Endodermal cell (in vitro differentiated cells): ENCODE data around the gene NTN3. TPM values are rescaled to one million over a fixed set of nuclear protein-coding genes. Genes with fewer than 3 reads are reported as not detected.

Experiments
- DNase-seq: peaks from one replicate; pipeline ENCODE4 v3.0.0-alpha.2; 2017
- H3K27ac ChIP-seq: 2 replicates; pipeline ENCODE4 v1.5.1; 2013; ENCODE audit warnings: mild to moderate bottlenecking, low read depth, low read length, moderate library complexity
- H3K27me3 ChIP-seq: 2 replicates; pipeline ENCODE4 v1.6.1; 2013; ENCODE audit warnings: mild to moderate bottlenecking, low read length, moderate library complexity; ENCODE audit not compliant: insufficient read depth, control insufficient read depth, poor library complexity, severe bottlenecking
- H3K36me3 ChIP-seq: 2 replicates; pipeline ENCODE4 v1.7.0; 2013; ENCODE audit warnings: mild to moderate bottlenecking, low read length, moderate library complexity; ENCODE audit not compliant: control insufficient read depth, insufficient read depth
- H3K4me1 ChIP-seq: one replicate; pipeline ENCODE4 v1.7.0; 2013; ENCODE audit warnings: low read length; ENCODE audit not compliant: control insufficient read depth, insufficient read depth
- H3K4me3 ChIP-seq: 2 replicates; pipeline ENCODE4 v1.5.1; 2013; ENCODE audit warnings: mild to moderate bottlenecking, low read length, moderate library complexity
- H3K9ac ChIP-seq: 2 replicates; pipeline ENCODE4 v1.6.1; 2013; ENCODE audit warnings: mild to moderate bottlenecking, low read length, moderate library complexity; ENCODE audit not compliant: poor library complexity, severe bottlenecking; ENCODE audit errors: extremely low read depth
- H3K9me3 ChIP-seq: 2 replicates; pipeline ENCODE4 v1.6.1; 2013; ENCODE audit warnings: mild to moderate bottlenecking, low read length, moderate library complexity; ENCODE audit not compliant: control insufficient read depth
- H3K27ac Mint-ChIP-seq: 2 replicates; pipeline ENCODE4 v1.8.0; 2020; ENCODE audit warnings: mixed read lengths
- H3K27me3 Mint-ChIP-seq: 2 replicates; pipeline ENCODE4 v1.8.0; 2021; ENCODE audit warnings: mild to moderate bottlenecking, mixed read lengths; ENCODE audit not compliant: insufficient read depth
- H3K36me3 Mint-ChIP-seq: 2 replicates; pipeline ENCODE4 v1.8.0; 2020; ENCODE audit warnings: low read depth, mixed read lengths
- H3K4me1 Mint-ChIP-seq: 2 replicates; pipeline ENCODE4 v1.8.0; 2020; ENCODE audit warnings: mixed read lengths
- H3K4me3 Mint-ChIP-seq: 2 replicates; pipeline ENCODE4 v1.8.0; 2020; ENCODE audit warnings: mild to moderate bottlenecking, moderate library complexity, mixed read lengths
- H3K9me3 Mint-ChIP-seq: 2 replicates; pipeline ENCODE4 v1.8.0; 2020; ENCODE audit warnings: mild to moderate bottlenecking, mixed read lengths
- WGBS, 2 experiments: methylation state at CpG; one replicate each; pipeline versions ENCODE4 v1.1.5 to v1.1.7; 2013; ENCODE audit warnings: missing lambda C conversion rate in 2 of 2, mixed read lengths in 1 of 2; ENCODE audit not compliant: insufficient coverage in 1 of 2, insufficient read length in 1 of 2; 5-methylcytosine and 5-hydroxymethylcytosine counted together
- total RNA-seq, 2 donors: library from RNA; stranded (reverse); fragmentation: NEBNext Ultra II Directional in 1 of 2; extraction: Animal tissue kit (Norgen Biotek cat#: 25700) in 1 of 2; gene quantifications; 2 replicates in 1 of 2; 3 replicates in 1 of 2; pipeline ENCODE4 v1.2.1, GENCODE V29; 2021
- TF ChIP-seq, protein P1 (sequence below): fragments of 200-600 bp; sonication (generic); conservative IDR thresholded peaks from 2 replicates; pipeline ENCODE4 v1.5.0; 2021; ENCODE audit warnings: antibody characterized with exemption, mild to moderate bottlenecking

NTN3 gene
- total RNA-seq, 2 donors from 2014 or later: 0.48 to 0.62 TPM

DNA sequence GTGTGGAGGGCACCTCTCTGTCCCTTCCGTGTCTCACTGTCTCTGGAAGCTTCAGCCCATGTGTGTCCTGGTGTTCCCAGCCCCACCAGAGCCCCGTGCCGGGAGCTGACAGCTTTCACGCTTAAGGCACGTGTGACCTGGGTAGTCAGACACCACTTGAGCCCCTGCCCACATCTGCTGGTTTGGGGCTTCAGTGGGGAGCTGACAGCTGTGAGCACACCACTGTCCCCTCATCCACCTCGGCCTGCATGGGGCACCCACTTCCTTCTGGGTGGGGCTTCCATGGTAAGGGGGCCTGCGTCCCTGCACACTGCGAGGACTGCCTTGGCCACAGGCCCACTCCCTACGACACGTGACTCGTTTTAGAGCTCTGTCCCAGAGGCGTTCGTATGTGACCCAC, 13.8 kb upstream of the NTN3 start:
- H3K9ac ChIP-seq: no peak overlapping the region
- H3K27me3 ChIP-seq: no peaks in the 10 kb centered on the region
- WGBS, 2 experiments: 90 to 95% methylated on average over 12 to 13 of the region's 13 CpGs
- peaks cover 5% of the 10 kb centered on the region for H3K4me1 ChIP-seq
- no peaks in the 10 kb centered on the region for H3K9me3 Mint-ChIP-seq
- H3K27ac Mint-ChIP-seq: no peak overlapping the region
- no peaks in the 10 kb centered on the region for H3K27me3 Mint-ChIP-seq
- no peak overlapping the region for H3K4me3 Mint-ChIP-seq
- H3K4me3 ChIP-seq: no peak overlapping the region
- peaks cover 8% of the 10 kb centered on the region for H3K4me1 Mint-ChIP-seq
- TF ChIP-seq, protein P1, sequence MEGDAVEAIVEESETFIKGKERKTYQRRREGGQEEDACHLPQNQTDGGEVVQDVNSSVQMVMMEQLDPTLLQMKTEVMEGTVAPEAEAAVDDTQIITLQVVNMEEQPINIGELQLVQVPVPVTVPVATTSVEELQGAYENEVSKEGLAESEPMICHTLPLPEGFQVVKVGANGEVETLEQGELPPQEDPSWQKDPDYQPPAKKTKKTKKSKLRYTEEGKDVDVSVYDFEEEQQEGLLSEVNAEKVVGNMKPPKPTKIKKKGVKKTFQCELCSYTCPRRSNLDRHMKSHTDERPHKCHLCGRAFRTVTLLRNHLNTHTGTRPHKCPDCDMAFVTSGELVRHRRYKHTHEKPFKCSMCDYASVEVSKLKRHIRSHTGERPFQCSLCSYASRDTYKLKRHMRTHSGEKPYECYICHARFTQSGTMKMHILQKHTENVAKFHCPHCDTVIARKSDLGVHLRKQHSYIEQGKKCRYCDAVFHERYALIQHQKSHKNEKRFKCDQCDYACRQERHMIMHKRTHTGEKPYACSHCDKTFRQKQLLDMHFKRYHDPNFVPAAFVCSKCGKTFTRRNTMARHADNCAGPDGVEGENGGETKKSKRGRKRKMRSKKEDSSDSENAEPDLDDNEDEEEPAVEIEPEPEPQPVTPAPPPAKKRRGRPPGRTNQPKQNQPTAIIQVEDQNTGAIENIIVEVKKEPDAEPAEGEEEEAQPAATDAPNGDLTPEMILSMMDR: no peak
- H3K36me3 ChIP-seq: peaks cover 56% of the 10 kb centered on the region
- no peak overlapping the region for H3K27ac ChIP-seq
- no peaks in the 10 kb centered on the region for H3K9me3 ChIP-seq
- no peak for DNase-seq
- H3K36me3 Mint-ChIP-seq: peaks cover 40% of the 10 kb centered on the region

DNA sequence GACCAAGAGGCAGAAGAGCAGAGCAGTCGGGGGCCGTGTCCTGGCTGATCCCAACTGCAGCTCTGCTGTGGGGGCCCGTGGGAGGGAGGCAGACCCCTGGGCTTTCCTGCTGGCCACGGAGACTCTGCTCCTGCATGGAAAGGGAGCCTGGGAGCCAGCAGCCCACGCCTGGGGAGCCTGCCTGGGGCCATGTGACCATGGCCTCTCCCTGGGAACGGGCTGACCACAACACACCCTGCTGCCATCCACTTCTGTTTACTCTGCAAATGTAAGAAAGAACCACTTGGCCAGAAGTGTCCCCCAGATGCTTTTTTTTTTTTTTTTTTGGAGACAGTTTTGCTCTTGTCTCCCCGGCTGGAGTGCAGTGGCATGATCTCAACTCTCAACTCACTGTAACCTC, 13.2 kb upstream of the NTN3 start:
- Mint-ChIP-seq H3K36me3 (peaks cover 36% of the 10 kb centered on the region), H3K9me3 (no peaks in the 10 kb centered on the region)

DNA sequence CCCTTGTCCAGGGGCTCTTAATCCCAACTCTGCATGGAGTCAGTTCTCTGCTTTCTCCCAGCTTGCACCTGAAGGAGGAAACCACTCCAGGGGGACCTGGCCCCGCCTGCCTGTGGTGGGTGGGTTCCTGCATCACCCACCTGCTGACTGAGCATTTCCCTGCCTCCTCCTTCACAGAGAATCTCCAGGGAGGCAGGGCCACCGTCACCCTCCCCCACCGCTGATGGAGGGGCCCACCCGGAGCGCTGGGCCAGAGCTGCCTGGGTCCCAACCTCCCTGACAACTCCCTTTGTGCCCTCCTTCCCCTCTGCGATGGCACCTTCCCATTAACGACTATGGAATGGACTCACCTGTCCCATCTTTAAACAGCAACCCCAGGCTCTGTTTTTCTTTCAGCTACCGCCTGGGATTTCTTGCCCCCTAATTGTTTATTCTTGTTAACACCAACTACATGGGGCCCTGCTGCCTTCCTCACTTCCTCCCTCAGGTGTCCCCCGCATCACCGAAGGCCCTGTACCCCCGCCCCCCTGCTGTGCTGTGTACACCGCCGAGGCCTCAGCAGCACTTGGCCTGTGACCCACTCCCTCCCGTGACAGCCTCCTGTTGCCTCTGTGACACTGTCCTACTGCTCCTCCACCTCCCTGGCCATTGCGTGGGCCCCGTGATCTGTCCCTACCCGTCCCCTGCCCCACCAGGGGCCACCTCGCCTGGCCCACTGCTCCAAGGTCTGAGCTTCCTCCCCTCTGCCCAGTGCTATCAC, 12.0 kb upstream of the NTN3 start:
- DNase-seq: peak; percentile 68
- TF ChIP-seq, protein P1: no peak
- Mint-ChIP-seq H3K27me3 (no peaks in the 10 kb centered on the region), H3K4me1 (peaks cover 8% of the 10 kb centered on the region), H3K9me3 (no peaks in the 10 kb centered on the region), H3K27ac (peak overlapping the region; percentile 93), H3K36me3 (peaks cover 33% of the 10 kb centered on the region), H3K4me3 (peak overlapping the region; percentile 76)
- no peaks in the 10 kb centered on the region for H3K9me3 ChIP-seq
- WGBS, 2 experiments: 28 to 49% methylated on average over 11 to 18 of the region's 18 CpGs
- no peaks in the 10 kb centered on the region for H3K27me3 ChIP-seq
- H3K4me1 ChIP-seq: peaks cover 5% of the 10 kb centered on the region
- H3K36me3 ChIP-seq: peaks cover 38% of the 10 kb centered on the region
- H3K27ac ChIP-seq: no peak overlapping the region
- H3K4me3 ChIP-seq: peak overlapping the region; percentile 89
- peak overlapping the region; percentile 34 for H3K9ac ChIP-seq

More for the DNA sequence above, 13.2 kb upstream of the NTN3 start:
- Histone ChIP-seq H3K36me3 (peaks cover 49% of the 10 kb centered on the region), H3K27ac (no peak overlapping the region), H3K4me1 (peaks cover 5% of the 10 kb centered on the region), H3K9me3 (no peaks in the 10 kb centered on the region), H3K27me3 (no peaks in the 10 kb centered on the region), H3K4me3 (no peak overlapping the region), H3K9ac (no peak overlapping the region)
- WGBS, 2 experiments: 91 to 92% methylated on average over 4 to 7 of the region's 7 CpGs
- Mint-ChIP-seq H3K27me3 (no peaks in the 10 kb centered on the region), H3K4me1 (peaks cover 8% of the 10 kb centered on the region), H3K27ac (peak overlapping the region; percentile 58), H3K4me3 (no peak overlapping the region)
- DNase-seq: no peak
- TF ChIP-seq, protein P1: no peak
